SIG-M5 treated with dmso at 0.1 percent for 504 hours (cell line): ENCODE results near the gene APOH.
"Not testable (repeated sequence)": the region's sequence is repeated elsewhere in the genome, so short reads cannot be mapped to it uniquely, and the experiment has no call there.

Experiments used
- DNase-seq: peaks from one replicate; lab custom pipeline; 2025; ENCODE audit not compliant: unreplicated experiment; lab: John Stamatoyannopoulos, UW

The APOH gene, protein sequence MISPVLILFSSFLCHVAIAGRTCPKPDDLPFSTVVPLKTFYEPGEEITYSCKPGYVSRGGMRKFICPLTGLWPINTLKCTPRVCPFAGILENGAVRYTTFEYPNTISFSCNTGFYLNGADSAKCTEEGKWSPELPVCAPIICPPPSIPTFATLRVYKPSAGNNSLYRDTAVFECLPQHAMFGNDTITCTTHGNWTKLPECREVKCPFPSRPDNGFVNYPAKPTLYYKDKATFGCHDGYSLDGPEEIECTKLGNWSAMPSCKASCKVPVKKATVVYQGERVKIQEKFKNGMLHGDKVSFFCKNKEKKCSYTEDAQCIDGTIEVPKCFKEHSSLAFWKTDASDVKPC

DNA sequence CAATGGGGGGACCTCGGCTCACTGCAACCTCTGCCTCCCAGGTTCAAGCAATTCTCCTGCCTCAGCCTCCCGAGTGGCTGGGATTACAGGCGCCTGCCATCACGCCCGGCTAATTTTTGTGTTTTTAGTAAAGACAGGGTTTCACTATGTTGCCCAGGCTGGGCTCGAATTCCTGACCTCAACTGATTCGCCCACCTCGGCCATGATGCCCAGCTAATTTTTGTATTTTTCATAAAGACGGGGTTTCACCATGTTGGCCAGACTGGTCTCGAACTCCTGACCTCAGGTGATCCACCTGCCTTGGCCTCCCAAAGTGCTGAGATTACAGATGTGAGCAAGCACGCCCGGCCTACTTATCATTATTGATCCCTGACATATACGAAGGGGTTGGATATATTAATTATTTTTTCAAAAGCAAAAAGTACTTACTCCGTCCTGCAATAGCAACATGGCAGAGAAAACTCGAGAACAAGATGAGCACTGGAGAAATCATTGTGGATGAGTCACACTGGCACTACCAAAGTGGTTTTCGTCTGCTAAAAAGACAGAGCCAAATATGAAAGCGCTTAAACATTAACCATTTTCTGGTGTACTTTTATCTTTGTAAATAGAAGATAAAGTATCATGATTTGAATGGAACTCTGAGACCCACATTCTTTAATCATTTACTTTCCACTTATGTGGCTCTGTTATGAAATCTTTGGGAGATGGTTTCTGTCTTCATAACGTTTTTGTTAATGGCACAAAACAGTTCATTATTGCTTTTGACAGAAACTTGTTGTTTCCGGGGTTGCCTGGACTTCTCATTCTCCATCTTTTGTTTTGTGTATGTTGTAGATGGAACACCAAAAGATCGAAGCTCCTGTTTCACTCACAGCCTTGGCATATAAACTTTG lies at the start of gene APOH:
TSS of gene APOH (minus strand) at position 529 of the 896 bp plus-strand sequence. CDS start at position 493, 36 bp downstream.
- no peak for DNase-seq

DNA sequence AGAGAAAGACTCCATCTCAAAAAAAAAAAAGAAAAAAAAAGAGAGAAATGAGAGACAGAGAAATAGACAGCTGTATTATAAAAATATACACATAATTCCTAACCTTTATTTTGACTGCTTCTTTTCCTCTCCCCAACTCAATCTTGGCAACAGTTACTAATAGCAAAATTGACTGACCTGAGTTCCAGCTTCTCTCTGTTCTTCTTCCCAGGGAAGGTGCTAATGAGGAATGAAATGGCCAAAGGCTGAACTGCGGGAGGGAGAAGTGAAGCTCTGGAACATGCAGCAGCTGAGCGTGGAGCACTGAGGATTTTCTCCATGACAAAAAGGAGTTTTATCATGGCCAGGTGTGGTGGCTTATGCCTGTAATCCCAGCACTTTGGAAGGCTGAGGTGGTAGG lies 48.0 kb upstream of the APOH start:
- DNase-seq = no peak

DNA sequence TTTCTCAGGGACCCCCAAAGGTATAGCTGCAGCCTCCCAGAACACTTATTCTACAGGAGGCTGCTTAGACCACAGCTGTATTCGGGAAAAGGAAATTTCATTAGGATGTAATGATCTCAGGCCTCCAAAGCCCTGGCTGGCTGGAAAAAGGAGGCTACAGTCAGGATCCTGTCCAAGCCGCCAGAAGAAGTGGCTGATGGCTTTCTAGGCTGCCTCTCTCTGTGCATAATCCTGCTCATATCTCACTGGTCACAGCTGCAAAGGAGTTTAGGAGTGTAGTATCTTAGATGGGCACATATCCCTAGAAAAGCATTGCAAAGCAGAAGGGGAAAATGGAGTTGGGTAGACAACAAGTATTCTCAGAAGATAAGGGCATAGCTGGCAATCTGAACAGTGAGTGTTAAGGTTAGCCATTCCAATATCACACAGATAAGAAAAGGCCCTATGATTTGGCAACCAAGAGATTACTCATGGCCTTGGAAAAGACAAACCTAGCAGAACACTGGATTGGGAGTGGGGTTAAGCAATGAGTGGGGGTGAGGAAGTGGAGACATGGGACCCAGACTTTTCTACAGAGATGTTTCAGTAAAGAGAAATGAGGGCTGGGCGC lies 47.2 kb upstream of the APOH start:
- no peak for DNase-seq

DNA sequence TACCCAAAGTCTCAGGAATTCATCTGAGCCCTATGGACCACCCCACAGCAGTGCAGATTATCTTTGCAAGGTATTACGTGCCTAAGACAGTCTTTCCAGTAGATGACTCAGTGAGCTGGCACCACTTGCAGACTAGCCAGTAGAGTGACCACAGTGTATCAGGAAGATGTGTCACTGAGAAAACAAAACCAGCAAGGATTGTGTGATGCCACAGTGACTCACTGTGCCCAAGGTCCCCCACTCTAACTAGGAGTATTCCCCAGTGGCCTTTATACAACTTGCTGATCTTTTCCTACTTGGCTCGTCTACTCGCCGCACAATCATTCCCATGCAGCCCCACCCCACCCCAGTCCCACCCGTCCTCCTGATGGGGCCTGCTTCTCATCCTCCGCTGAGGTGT lies 46.4 kb upstream of the APOH start:
- peak; percentile 73 for DNase-seq

DNA sequence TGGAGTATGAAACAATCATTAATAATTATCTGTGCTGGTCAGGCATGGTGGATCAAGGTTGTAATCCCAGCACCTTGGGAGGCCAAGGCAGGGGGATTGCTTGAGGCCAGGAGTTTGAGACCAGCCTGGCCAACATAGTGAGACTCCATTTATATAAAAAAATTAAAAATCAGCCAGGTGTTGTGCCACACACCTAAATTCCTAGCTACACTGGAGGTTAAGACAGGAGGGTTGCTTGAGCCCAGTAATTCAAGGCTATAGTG lies 44.3 kb upstream of the APOH start:
- DNase-seq = no peak

DNA sequence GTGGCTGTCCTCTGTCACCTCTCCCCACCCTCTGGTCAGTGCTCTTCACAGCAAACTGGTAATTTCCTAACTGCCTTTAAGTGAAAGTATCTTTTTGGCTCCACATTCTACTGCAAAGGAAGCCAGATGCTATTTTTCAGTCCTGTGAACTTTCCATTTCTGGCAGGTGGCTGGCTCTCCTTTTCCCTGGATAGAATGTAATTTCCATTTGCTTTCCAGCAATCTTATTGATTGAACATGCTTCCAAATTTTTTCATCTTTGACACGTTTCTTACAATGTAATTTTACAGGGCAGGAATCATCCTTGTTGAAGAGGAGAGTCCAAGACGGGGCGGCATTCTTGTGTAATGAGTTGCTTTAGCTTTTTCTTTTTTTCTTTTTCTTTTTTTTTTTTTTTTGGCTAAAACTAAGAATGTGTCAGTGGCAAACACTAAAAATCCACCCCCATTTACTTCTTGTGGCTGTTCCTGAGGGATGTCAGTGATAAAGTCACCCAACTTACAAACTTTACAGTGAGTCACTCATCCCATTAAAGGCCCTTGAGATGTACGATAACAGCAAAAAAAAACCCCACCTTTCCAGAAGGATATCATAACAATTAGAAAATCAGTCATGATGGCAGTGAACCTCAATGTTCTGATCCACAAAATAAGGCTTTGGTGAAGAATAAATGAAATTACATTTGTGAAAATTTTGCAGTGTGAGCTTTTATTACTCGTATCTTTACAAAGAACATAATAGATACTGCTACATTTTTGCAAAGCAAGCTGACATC lies 43.8 kb upstream of the APOH start:
- no peak for DNase-seq

DNA sequence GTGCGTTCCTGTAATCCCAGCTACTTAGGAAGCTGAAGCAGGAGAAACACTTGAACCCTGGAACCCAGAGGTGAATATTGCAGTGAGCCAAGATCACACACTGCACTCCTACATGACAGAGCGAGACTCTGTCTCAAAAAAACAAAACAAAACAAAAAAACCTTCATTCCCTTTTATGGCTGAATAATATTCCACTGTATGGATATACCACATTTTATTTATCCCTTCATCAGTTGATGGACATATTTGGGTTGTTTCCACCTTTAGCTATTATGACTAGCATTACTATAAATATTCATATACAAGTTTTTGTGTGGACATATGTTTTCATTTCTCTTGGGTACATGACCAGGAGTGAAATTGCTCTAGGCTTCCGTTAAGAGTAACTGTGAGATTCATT lies 42.3 kb upstream of the APOH start:
- no peak for DNase-seq

DNA sequence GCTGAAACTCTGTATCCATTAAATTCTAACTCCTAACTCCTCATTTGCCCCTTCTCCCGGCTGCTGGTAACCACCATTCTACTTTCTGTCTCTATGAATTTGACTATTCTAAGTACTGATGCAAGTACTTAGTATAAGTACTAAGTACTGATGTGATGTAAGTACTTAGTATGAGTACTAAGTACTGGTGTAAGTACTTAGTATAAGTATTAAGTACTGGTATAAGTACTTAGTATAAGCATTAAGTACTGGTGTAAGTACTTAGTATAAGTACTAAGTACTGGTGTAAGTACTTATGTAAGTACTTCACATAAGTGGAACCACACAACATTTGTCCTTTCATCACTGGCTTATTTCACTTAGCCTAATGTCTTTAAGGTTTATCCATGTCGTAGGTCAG lies 40.9 kb upstream of the APOH start:
- DNase-seq = no peak

DNA sequence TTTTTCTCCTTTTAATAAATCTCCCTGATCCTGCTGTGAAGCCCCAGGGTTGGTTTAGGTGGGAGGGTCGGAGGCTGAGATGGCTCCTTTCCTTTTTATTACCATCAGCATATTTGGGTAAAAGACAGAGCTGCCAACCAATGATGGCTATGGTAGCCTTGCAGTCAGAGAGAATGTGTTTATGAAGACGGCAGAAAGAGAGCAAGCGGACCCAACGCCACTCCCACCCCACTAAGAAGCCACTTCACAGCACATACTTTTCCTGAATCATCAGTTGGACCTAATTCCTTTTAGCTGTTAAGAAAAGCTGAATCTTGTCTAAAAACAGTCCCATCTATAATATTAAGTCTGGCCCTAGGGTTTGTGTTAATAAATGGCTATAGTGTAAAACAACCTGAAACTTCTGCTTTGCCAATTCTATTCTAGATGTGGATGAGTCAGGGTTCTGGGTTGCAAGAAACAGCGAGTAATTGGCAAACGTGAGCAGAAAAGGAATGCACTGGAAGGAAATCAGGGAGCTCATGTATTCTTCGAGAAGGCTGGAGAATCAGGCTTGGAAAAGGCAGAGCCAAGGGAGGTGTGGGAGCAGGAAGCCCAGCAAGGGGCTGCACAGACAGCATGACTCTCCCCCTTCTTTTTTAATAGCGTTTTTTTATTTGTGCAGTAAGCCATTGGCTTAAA lies 39.2 kb upstream of the APOH start:
- DNase-seq = no peak

DNA sequence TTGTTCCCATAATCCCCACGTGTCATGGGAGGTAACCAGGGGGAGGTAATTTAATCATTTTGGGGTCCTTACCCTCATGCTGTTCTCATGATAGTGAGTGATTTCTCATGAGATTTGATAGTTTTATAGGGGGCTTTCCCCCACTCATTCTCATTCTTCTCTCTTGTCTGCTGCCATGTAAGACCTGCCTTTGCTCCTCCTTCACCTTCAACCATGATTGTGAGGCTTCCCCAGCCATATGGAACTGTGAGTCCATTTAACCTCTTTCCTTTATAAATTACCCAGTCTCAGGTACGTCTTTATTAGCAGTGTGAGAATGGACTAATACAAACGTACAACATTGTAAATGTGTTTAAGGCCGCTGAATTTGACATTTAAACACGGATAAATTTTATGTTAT lies 35.5 kb upstream of the APOH start:
- DNase-seq = no peak

DNA sequence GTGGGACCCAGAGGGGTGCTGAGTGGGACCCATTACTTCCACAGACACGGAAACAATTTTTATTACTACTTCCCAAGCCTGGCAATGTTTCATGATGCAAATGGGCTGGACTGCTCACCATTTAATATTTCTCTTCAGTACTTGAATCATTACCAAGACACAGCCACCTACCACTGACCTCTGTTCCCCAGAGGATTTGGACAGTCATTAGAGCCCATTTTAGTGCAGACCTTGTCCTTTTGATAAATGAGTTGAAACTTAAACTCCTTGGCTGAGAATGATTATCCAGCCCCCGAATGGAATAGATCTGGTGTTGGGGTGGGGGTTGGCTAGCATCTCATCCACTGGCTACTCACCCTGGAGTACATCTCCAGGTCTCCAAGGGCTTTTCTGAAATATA lies 33.6 kb upstream of the APOH start:
- DNase-seq = no peak

DNA sequence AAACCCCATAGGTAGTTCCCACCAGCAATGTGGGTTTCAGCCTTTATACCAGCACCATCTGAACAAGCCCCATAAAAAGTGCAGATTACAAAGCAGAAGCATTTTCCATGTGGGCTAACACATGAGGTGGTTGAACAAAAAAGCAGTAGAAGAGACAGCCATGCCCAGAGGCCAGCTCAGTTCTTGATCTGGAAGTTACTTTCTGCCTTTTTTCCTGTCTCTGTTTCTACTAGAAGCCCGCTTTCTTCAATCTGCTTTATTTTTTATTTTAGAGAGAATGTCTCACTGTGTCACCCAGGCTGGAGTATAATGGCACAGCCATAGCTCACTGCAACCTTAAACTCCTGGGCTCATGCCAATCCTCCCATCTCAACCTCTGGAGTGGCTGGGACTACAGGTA lies 31.5 kb upstream of the APOH start:
- DNase-seq = no peak

DNA sequence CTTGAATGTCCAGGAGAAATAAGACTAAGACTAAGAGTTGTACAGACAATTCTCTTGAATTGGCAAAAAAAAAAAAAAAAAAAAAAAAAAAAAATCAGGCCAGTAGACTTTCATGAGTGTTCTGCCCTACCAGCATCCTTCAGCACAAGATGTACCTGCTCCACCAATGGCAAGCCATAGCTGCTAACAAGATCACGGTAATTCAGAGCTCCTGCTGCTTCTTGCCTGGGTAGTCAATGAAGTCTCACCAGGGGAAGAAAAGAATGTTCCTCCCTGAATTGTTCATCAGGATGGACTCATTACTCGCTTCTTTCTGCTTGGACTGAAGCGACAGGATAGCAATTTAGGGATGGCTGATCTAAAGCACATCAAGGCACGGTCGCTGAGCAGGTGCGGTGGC lies 31.1 kb upstream of the APOH start:
- no peak for DNase-seq

DNA sequence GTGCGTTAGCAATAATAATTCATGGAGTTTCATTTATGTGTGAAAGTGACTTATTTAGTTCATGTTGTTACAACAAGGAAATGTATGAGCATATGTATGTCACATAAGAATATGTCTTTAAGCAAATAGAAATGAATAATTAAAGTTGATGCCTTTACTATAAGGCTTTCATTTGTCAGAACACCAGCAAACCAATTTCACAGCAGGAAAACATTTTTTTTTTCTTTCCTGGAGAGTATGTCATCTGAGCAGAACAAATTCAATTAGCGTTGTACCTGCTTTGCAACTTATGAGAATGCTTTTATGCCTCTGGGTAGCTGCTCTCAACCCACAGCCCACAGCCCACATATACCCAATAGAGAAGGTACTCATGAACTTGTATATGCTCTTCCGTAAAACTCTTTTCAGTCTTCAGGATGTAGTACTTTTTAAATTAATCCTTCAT lies 26.3 kb upstream of the APOH start:
- no peak for DNase-seq

DNA sequence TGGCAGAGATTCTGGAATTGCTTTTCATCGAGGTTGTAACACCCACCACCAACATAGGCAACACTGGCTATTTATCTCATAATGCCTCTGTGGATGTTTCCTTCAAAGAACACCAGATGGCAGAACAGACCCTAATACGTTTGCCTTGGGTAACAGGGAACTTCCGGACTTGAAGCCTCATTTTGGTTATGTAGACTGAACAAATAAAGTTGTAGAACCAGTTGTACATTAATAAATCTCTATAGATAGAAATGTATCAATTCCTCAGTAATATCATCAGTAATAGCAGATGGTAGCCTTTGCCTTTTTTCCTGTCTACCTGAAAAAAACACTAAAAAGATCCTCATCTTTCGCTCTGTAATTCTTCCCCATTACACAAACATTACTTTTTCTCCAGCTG lies 25.9 kb upstream of the APOH start:
- peak; percentile 80 for DNase-seq

DNA sequence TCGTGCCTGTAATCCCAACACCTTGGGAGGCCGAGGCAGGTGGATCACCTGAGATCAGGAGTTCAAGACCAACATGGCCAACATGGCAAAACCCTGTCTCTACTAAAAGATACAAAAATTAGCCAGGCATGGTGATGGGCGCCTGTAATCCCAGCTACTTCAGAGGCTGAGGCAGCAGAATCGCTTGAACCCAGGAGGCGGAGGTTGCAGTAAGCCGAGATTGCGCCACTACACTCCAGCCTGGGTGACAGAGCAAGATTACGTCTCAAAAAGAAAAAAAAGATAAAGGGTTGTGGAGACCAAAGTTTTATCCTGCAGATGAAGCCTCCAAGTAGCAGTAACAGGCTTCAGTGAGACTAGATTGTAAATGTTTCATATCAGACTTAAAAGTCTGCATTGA lies 24.2 kb upstream of the APOH start:
- not testable (repeated sequence) for DNase-seq

DNA sequence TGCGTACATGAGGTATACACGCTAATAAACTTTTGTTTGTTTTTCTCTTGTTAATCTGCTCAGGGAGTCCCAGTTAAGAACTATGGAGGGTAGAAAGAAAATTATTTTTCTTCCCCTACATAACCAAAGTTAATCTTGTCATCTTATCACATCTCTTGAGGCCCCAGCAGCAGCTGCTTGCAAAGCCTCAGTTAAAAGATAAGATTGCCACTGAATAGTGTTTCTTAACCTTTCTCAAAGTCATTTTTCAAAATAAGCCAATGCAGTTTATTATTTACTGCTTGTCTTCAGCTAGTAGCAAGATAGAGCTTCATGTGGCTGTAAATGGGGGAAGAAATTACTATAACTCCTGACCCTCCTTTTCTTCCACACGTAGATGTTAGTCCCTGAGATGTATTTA lies 21.5 kb upstream of the APOH start:
- no peak for DNase-seq

DNA sequence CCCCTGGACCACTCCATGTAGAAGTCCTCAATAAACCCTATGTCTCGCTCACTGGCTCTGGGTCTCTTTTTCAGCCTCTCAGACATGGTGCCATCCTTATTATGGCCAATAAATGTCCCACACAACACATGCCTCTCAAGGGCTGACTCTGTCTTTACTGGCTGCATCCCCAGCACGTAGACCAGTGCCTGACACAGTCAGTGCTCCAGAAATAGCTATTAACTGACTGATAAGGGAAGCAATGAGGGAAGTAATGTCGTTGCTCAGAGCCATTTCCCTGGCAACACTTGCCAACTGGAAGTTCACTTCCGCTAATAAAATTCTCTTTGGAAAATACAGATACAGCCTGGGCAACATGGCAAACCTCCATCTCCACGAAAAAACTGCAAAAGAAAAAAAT lies 19.1 kb upstream of the APOH start:
- DNase-seq = no peak

DNA sequence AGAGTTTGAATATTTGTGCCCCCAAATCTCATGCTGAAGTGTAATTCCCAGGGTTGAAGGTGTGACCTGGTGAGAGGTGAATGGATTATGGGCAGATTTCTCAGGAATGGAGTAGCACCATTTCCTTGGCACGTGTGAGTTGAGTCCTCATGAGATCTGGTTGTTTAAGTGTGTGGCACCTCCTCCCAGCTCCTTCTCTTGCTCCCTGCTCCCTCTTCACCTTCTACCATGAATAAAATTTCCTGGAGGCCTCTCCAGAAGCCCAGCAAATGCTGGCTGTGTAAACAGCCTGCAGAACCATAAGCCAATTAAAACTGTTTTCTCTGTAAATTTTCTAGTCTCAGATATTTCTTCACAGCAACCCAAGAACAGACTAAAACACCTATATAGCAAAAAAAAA lies 12.6 kb upstream of the APOH start:
- no peak for DNase-seq

DNA sequence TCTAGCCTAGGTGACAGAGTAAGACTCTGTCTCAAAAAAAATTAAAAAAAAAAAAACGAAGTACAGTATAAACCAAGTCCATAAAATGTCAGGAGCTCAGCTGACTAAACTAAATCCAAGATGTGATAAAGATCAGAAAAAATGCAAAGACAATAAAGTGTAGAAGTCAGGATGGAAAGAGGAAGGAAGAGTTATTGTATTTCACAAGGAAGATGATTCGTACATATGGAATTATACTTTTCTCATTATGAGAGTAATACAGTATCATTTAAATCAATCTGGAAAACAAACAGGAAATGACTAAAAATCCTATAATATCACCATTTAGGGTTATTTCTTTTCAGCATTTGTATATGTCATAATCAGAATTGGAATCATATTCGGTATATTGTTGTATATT lies 11.4 kb upstream of the APOH start:
- DNase-seq = no peak

DNA sequence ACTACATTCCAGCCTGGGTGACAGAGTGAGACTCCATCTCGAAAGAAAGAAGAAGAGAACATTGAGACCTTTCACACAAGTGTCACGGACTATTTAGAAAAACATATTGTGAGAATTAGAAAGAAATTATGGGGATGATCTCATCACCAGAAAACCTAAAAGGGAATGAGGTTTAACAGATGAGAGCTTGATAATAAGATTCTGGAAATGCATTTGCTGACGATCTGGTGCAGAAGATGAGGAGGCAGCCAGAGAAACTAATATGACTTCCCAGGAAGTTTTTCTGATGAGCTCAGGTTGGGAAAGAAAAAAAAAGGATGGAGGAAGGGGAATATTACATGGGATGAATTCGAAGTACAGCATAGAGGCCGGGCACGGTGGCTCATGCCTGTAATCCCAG lies 10.8 kb upstream of the APOH start:
- DNase-seq = no peak
